ENCODE data around the gene GALNT8. TPM values are rescaled to one million over a fixed set of nuclear protein-coding genes. Genes with fewer than 3 reads are reported as not detected.
"Not testable (repeated sequence)": the region's sequence is repeated elsewhere in the genome, so short reads cannot be mapped to it uniquely, and the experiment has no call there.

Gene GALNT8
- polyA plus RNA-seq, 3 donors: 0.04 TPM; not detected in 2

DNA sequence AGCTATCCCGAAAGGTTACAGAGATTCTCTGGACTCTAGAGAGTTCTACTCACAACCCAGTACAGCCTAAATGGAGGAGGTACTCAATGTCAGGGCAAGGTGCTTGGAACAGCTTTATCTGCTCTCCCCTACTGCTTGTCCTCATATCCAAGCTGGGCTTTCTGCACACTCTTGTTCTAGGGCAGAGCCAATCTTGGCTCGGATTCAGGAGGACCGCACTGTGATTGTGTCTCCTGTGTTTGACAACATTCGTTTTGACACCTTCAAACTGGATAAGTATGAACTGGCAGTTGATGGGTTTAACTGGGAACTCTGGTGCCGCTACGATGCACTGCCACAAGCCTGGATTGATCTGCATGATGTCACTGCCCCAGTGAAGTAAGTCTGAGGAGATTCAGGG is 25.0 kb downstream of the GALNT8 start:
- H3K27ac ChIP-seq (ENCODE audit: low read depth in 1 of 2, low read length in 2 of 2): no peak overlapping the region
- 96% methylated on average over 5 of the region's 6 CpGs for WGBS (ENCODE audit: insufficient coverage)
- H2AFZ ChIP-seq (ENCODE audit: insufficient read depth, low read depth, low read length, poor library complexity, severe bottlenecking): no peak overlapping the region
- Mint-ChIP-seq H3K9me3 (peaks cover 0 to 6% (median 1%) of the 10 kb centered on the region in 7 donors), H3K4me3 (no peak overlapping the region), H3K27me3 (ENCODE audit: low read depth in 3 of 3) (peaks cover 12 to 14% (median 12%) of the 10 kb centered on the region in 3 donors), H3K4me1 (no peaks in the 10 kb centered on the region), H3K27ac (no peak overlapping the region), H3K36me3 (no peaks in the 10 kb centered on the region)
- H3K4me3 ChIP-seq (replicated peaks in 1 of 3; ENCODE audit: low read depth in 2 of 3, low read length in 3 of 3): no peak overlapping the region
- H3K4me2 ChIP-seq (replicated peaks; ENCODE audit: extremely low read depth, low read length, poor library complexity, severe bottlenecking): no peak overlapping the region
- TF ChIP-seq, protein P1, sequence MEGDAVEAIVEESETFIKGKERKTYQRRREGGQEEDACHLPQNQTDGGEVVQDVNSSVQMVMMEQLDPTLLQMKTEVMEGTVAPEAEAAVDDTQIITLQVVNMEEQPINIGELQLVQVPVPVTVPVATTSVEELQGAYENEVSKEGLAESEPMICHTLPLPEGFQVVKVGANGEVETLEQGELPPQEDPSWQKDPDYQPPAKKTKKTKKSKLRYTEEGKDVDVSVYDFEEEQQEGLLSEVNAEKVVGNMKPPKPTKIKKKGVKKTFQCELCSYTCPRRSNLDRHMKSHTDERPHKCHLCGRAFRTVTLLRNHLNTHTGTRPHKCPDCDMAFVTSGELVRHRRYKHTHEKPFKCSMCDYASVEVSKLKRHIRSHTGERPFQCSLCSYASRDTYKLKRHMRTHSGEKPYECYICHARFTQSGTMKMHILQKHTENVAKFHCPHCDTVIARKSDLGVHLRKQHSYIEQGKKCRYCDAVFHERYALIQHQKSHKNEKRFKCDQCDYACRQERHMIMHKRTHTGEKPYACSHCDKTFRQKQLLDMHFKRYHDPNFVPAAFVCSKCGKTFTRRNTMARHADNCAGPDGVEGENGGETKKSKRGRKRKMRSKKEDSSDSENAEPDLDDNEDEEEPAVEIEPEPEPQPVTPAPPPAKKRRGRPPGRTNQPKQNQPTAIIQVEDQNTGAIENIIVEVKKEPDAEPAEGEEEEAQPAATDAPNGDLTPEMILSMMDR (IDR thresholded peaks at IDR 0.05): no peak
- intact Hi-C loops (cut with micrococcal nuclease): no loop called here
- DNase-seq: no peak
- H4K20me1 ChIP-seq (ENCODE audit: insufficient read depth, low read length): no peaks in the 10 kb centered on the region
- no peaks in the 10 kb centered on the region for H3K36me3 ChIP-seq (replicated peaks in 1 of 2; ENCODE audit: control insufficient read depth in 1 of 2, insufficient read depth in 2 of 2, low read length in 2 of 2)
- H3K79me2 ChIP-seq (ENCODE audit: insufficient read depth, low read length): no peaks in the 10 kb centered on the region
- H3K27me3 ChIP-seq (ENCODE audit: control insufficient read depth in 2 of 2, insufficient read depth in 2 of 2, low read length in 2 of 2): peaks cover 0 to 2% of the 10 kb centered on the region in 2 donors
- H3K9me3 ChIP-seq (replicated peaks in 1 of 2; ENCODE audit: control insufficient read depth in 1 of 2, insufficient read depth in 1 of 2, low read length in 2 of 2): no peaks in the 10 kb centered on the region
- no peak overlapping the region for H3K9ac ChIP-seq (ENCODE audit: insufficient read depth, low read length, poor library complexity, severe bottlenecking)
- no peaks in the 10 kb centered on the region for H3K4me1 ChIP-seq (ENCODE audit: control insufficient read depth in 1 of 2, insufficient read depth in 2 of 2, low read length in 2 of 2)

DNA sequence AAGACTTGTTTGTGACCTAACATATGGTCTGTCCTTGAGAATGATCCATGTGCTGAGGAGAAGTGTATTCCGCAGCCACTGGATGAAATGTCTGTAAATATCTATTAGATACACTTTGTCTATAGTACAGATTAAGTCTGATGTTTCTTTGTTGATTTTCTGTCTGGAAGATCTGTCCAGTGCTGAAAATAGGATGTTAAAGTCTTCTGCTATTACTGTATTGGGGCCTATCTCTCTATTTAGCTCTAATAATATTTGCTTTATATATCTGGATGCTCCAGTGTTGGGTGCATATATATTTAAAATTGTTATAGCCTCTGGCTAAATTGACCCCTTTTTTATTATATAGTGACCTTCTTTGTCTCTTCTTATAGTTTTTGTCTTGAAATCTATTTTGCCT is 31.5 kb downstream of the GALNT8 start:
- H3K27ac ChIP-seq (ENCODE audit: low read depth in 1 of 2, low read length in 2 of 2); H2AFZ ChIP-seq (ENCODE audit: insufficient read depth, low read depth, low read length, poor library complexity, severe bottlenecking); H4K20me1 ChIP-seq (ENCODE audit: insufficient read depth, low read length); H3K36me3 ChIP-seq (replicated peaks in 1 of 2; ENCODE audit: control insufficient read depth in 1 of 2, insufficient read depth in 2 of 2, low read length in 2 of 2); H3K4me1 ChIP-seq (ENCODE audit: control insufficient read depth in 1 of 2, insufficient read depth in 2 of 2, low read length in 2 of 2); H3K79me2 ChIP-seq (ENCODE audit: insufficient read depth, low read length); H3K4me3 Mint-ChIP-seq; H3K36me3 Mint-ChIP-seq; H3K9me3 ChIP-seq (replicated peaks in 1 of 2; ENCODE audit: control insufficient read depth in 1 of 2, insufficient read depth in 1 of 2, low read length in 2 of 2); H3K27me3 ChIP-seq (ENCODE audit: control insufficient read depth in 2 of 2, insufficient read depth in 2 of 2, low read length in 2 of 2); H3K9ac ChIP-seq (ENCODE audit: insufficient read depth, low read length, poor library complexity, severe bottlenecking); H3K4me2 ChIP-seq (replicated peaks; ENCODE audit: extremely low read depth, low read length, poor library complexity, severe bottlenecking); H3K9me3 Mint-ChIP-seq; H3K4me1 Mint-ChIP-seq; intact Hi-C loops (cut with micrococcal nuclease); H3K27ac Mint-ChIP-seq; DNase-seq; H3K4me3 ChIP-seq (replicated peaks in 1 of 3; ENCODE audit: low read depth in 2 of 3, low read length in 3 of 3): not testable (repeated sequence)
- no CpG with 5 or more reads among the region's 1 CpG for WGBS (ENCODE audit: insufficient coverage)
- H3K27me3 Mint-ChIP-seq (ENCODE audit: low read depth in 3 of 3): peaks cover 7 to 13% (median 8%) of the 10 kb centered on the region in 3 donors
